T-helper 2 cell treated with Interferon-gamma antibody and Interleukin-4, amounts not matched to agents 5 μg/mL and 100 μg/mL, for 36 hours (primary cell): Measurements from ENCODE around the gene FBXO3.

Experiments
- DNase-seq: peaks from one replicate; pipeline ENCODE4 v3.0.0; 2021; ENCODE audit warnings: low spot score
- H3K27ac Mint-ChIP-seq: one replicate; pipeline ENCODE4 v1.8.0; 2021; ENCODE audit warnings: mild to moderate bottlenecking, mixed read lengths
- H3K27me3 Mint-ChIP-seq: one replicate; pipeline ENCODE4 v1.8.0; 2021; ENCODE audit warnings: low read depth, mixed read lengths
- H3K36me3 Mint-ChIP-seq: one replicate; pipeline ENCODE4 v1.8.0; 2021; ENCODE audit warnings: low read depth, mixed read lengths
- H3K4me1 Mint-ChIP-seq: one replicate; pipeline ENCODE4 v1.8.0; 2021; ENCODE audit warnings: low read depth, mixed read lengths
- H3K4me3 Mint-ChIP-seq: one replicate; pipeline ENCODE4 v1.8.0; 2022; ENCODE audit warnings: mild to moderate bottlenecking, moderate library complexity, mixed read lengths
- H3K9me3 Mint-ChIP-seq: one replicate; pipeline ENCODE4 v1.8.0; 2021; ENCODE audit warnings: mixed read lengths

FBXO3 gene

GRCh38 chr11:33698921-33699320, 75.4 kb downstream of the FBXO3 start:
- no peak for DNase-seq

GRCh38 chr11:33697997-33698396, 76.3 kb downstream of the FBXO3 start:
- Mint-ChIP-seq H3K4me1 (peaks cover 15% of the 10 kb centered on the region), H3K4me3 (no peak overlapping the region), H3K36me3 (no peaks in the 10 kb centered on the region), H3K27me3 (peaks cover 35% of the 10 kb centered on the region), H3K27ac (no peak overlapping the region), H3K9me3 (no peaks in the 10 kb centered on the region)
- no peak for DNase-seq

More at GRCh38 chr11:33698921-33699320, 75.4 kb downstream of the FBXO3 start:
- Mint-ChIP-seq H3K27me3 (peaks cover 35% of the 10 kb centered on the region), H3K9me3 (no peaks in the 10 kb centered on the region), H3K4me1 (peaks cover 15% of the 10 kb centered on the region), H3K27ac (no peak overlapping the region), H3K36me3 (no peaks in the 10 kb centered on the region), H3K4me3 (no peak overlapping the region)

GRCh38 chr11:33696931-33697638, 77.2 kb downstream of the FBXO3 start:
- no peak for DNase-seq
- H3K27ac Mint-ChIP-seq = no peak overlapping the region
- peaks cover 14% of the 10 kb centered on the region for H3K4me1 Mint-ChIP-seq
- no peak overlapping the region for H3K4me3 Mint-ChIP-seq
- H3K36me3 Mint-ChIP-seq = no peaks in the 10 kb centered on the region
- H3K9me3 Mint-ChIP-seq = no peaks in the 10 kb centered on the region
- H3K27me3 Mint-ChIP-seq = peaks cover 35% of the 10 kb centered on the region

- no peak overlapping the region for H3K27ac Mint-ChIP-seq
- peaks cover 35% of the 10 kb centered on the region for H3K27me3 Mint-ChIP-seq
- DNase-seq = no peak
Measured at GRCh38 chr11:33696411-33696810, 77.9 kb downstream of the FBXO3 start.

GRCh38 chr11:33695051-33695566, 79.2 kb downstream of the FBXO3 start:
- no peaks in the 10 kb centered on the region for H3K9me3 Mint-ChIP-seq
- H3K4me1 Mint-ChIP-seq = peaks cover 8% of the 10 kb centered on the region
- no peak for DNase-seq
- no peaks in the 10 kb centered on the region for H3K36me3 Mint-ChIP-seq
- H3K27me3 Mint-ChIP-seq = peaks cover 35% of the 10 kb centered on the region
- no peak overlapping the region for H3K27ac Mint-ChIP-seq
- no peak overlapping the region for H3K4me3 Mint-ChIP-seq

More at GRCh38 chr11:33696411-33696810, 77.9 kb downstream of the FBXO3 start:
- H3K36me3 Mint-ChIP-seq = no peaks in the 10 kb centered on the region
- H3K9me3 Mint-ChIP-seq = no peaks in the 10 kb centered on the region
- H3K4me3 Mint-ChIP-seq = no peak overlapping the region
- H3K4me1 Mint-ChIP-seq = peaks cover 11% of the 10 kb centered on the region

- no peak overlapping the region for H3K4me3 Mint-ChIP-seq
- no peaks in the 10 kb centered on the region for H3K9me3 Mint-ChIP-seq
- peaks cover 4% of the 10 kb centered on the region for H3K4me1 Mint-ChIP-seq
- H3K27me3 Mint-ChIP-seq = peaks cover 30% of the 10 kb centered on the region
- no peaks in the 10 kb centered on the region for H3K36me3 Mint-ChIP-seq
- no peak for DNase-seq
- no peak overlapping the region for H3K27ac Mint-ChIP-seq
Measured at GRCh38 chr11:33694346-33695050, 79.8 kb downstream of the FBXO3 start.

GRCh38 chr11:33692541-33692940, 81.8 kb downstream of the FBXO3 start:
- Mint-ChIP-seq H3K27me3 (peaks cover 19% of the 10 kb centered on the region), H3K27ac (no peak overlapping the region), H3K9me3 (no peaks in the 10 kb centered on the region), H3K36me3 (no peaks in the 10 kb centered on the region), H3K4me3 (no peak overlapping the region), H3K4me1 (peaks cover 4% of the 10 kb centered on the region)
- no peak for DNase-seq

- no peak for DNase-seq
- Mint-ChIP-seq H3K27ac (no peak overlapping the region), H3K4me1 (peaks cover 4% of the 10 kb centered on the region), H3K36me3 (no peaks in the 10 kb centered on the region), H3K9me3 (peaks cover 4% of the 10 kb centered on the region), H3K27me3 (peaks cover 16% of the 10 kb centered on the region), H3K4me3 (no peak overlapping the region)
Measured at GRCh38 chr11:33692013-33692504, 82.3 kb downstream of the FBXO3 start.

- peaks cover 8% of the 10 kb centered on the region for H3K27me3 Mint-ChIP-seq
Measured at GRCh38 chr11:33691066-33691864, 83.1 kb downstream of the FBXO3 start.

More at GRCh38 chr11:33691066-33691864, 83.1 kb downstream of the FBXO3 start:
- Mint-ChIP-seq H3K27ac (no peak overlapping the region), H3K9me3 (peaks cover 4% of the 10 kb centered on the region), H3K4me1 (peaks cover 3% of the 10 kb centered on the region), H3K36me3 (no peaks in the 10 kb centered on the region), H3K4me3 (no peak overlapping the region)
- no peak for DNase-seq
